IMR-90 (cell line): Measurements from ENCODE around the gene SYTL2. TPM values are rescaled to one million over a fixed set of nuclear protein-coding genes. Genes with fewer than 3 reads are reported as not detected.

Experiments used
- ATAC-seq: fragments of 200-7000 bp; cut with Tn5 transposase; 2 replicates; pipeline ENCODE4 v1.9.1; 2020; ENCODE audit warnings: low read depth, mild to moderate bottlenecking, moderate library complexity
- BruUV-seq: library from RNA; stranded (reverse); fragments of 400-500 nt; replicated peaks from 2 replicates; lab custom pipeline; 2021; lab: Mats Ljungman, UMichigan
- CTCF ChIA-PET: fragments of 300-600 bp; formaldehyde crosslinking; extraction: SDS; loops from one replicate; lab custom pipeline; 2021; ENCODE audit warnings: antibody characterized with exemption; lab: Yijun Ruan, JAX
- POLR2A ChIA-PET: fragments of 300-600 bp; sonication (Branson Sonifier 250); formaldehyde crosslinking; loops from one replicate; lab custom pipeline; 2022; ENCODE audit warnings: antibody characterized with exemption; ENCODE audit not compliant: unreplicated experiment; lab: Charles Lee
- DNase-seq: peaks from one replicate; pipeline ENCODE4 v3.0.0; 2013
- H2AFZ ChIP-seq: replicated peaks from 2 replicates; pipeline ENCODE3; 2013; ENCODE audit warnings: low read length, mild to moderate bottlenecking; ENCODE audit not compliant: poor library complexity
- H2AK5ac ChIP-seq: 2 replicates; pipeline ENCODE4 v1.6.1; 2013; ENCODE audit warnings: low read depth, low read length, inconsistent platforms
- H2AK9ac ChIP-seq: replicated peaks from 2 replicates; pipeline ENCODE3; 2013; ENCODE audit warnings: mild to moderate bottlenecking, low read depth, low read length, moderate library complexity; ENCODE audit not compliant: poor library complexity
- H2BK120ac ChIP-seq: 2 replicates; pipeline ENCODE4 v1.6.1; 2013; ENCODE audit warnings: low read depth, low read length, inconsistent platforms
- H2BK15ac ChIP-seq: 3 replicates; pipeline ENCODE4 v1.6.1; 2013; ENCODE audit warnings: low read depth, low read length, inconsistent platforms
- H2BK20ac ChIP-seq: 2 replicates; pipeline ENCODE4 v1.6.1; 2013; ENCODE audit warnings: low read depth, mild to moderate bottlenecking, inconsistent platforms, low read length, moderate library complexity
- H2BK5ac ChIP-seq: 2 replicates; pipeline ENCODE4 v1.6.1; 2013; ENCODE audit warnings: mild to moderate bottlenecking, low read depth, low read length, inconsistent platforms; ENCODE audit not compliant: poor library complexity, severe bottlenecking
- H3K14ac ChIP-seq: replicated peaks from 2 replicates; pipeline ENCODE4 v1.6.1; 2013; ENCODE audit warnings: low read depth, low read length, inconsistent platforms
- H3K18ac ChIP-seq: 2 replicates; pipeline ENCODE4 v1.6.1; 2013; ENCODE audit warnings: low read depth, low read length, control low read depth
- H3K23ac ChIP-seq: 2 replicates; pipeline ENCODE4 v1.6.1; 2013; ENCODE audit warnings: low read depth, low read length, inconsistent platforms
- H3K27ac ChIP-seq: 2 replicates; pipeline ENCODE4 v1.5.1; 2013; ENCODE audit warnings: mild to moderate bottlenecking, control low read depth, low read length; ENCODE audit not compliant: insufficient read depth
- H3K27me3 ChIP-seq: 2 replicates; pipeline ENCODE4 v1.6.1; 2013; ENCODE audit warnings: low read length; ENCODE audit not compliant: control insufficient read depth, insufficient read depth
- H3K36me3 ChIP-seq: 2 replicates; pipeline ENCODE4 v1.6.1; 2013; ENCODE audit warnings: low read length, mixed read lengths; ENCODE audit not compliant: control insufficient read depth, insufficient read depth
- H3K4ac ChIP-seq: 2 replicates; pipeline ENCODE4 v1.6.1; 2013; ENCODE audit warnings: low read depth, low read length, inconsistent platforms
- H3K4me1 ChIP-seq: 2 replicates; pipeline ENCODE4 v1.6.1; 2013; ENCODE audit warnings: low read length, mixed read lengths; ENCODE audit not compliant: control insufficient read depth, insufficient read depth
- H3K4me2 ChIP-seq: 2 replicates; pipeline ENCODE4 v1.6.1; 2013; ENCODE audit warnings: low read depth, mild to moderate bottlenecking, control low read depth, low read length, moderate library complexity
- H3K4me3 ChIP-seq: 2 replicates; pipeline ENCODE4 v1.5.1; 2013; ENCODE audit warnings: low read depth, mild to moderate bottlenecking, control low read depth, low read length, moderate library complexity; ENCODE audit not compliant: insufficient read depth
- H3K56ac ChIP-seq: 2 replicates; pipeline ENCODE4 v1.6.1; 2013; ENCODE audit warnings: low read length, inconsistent platforms; ENCODE audit not compliant: insufficient read depth; ENCODE audit errors: extremely low read depth
- H3K79me1 ChIP-seq, 2 experiments: 2 replicates each; pipeline ENCODE4 v1.6.1; 2013; ENCODE audit warnings: low read length in 2 of 2, inconsistent platforms in 1 of 2, low read depth in 1 of 2
- H3K9ac ChIP-seq: 2 replicates; pipeline ENCODE4 v1.6.1; 2013; ENCODE audit warnings: low read depth, low read length, control low read depth
- H3K9me1 ChIP-seq: 2 replicates; pipeline ENCODE4 v1.6.1; 2013; ENCODE audit warnings: low read length, inconsistent platforms; ENCODE audit not compliant: insufficient read depth
- H3K9me3 ChIP-seq: 2 replicates; pipeline ENCODE4 v1.6.1; 2013; ENCODE audit warnings: low read length; ENCODE audit not compliant: control insufficient read depth, insufficient read depth
- H4K20me1 ChIP-seq: 2 replicates; pipeline ENCODE4 v1.6.1; 2013; ENCODE audit warnings: low read length, inconsistent platforms; ENCODE audit not compliant: insufficient read depth
- H4K5ac ChIP-seq: 2 replicates; pipeline ENCODE4 v1.6.1; 2013; ENCODE audit warnings: mild to moderate bottlenecking, low read depth, low read length, control low read depth
- H4K8ac ChIP-seq, 2 experiments: 2 replicates each; pipeline ENCODE4 v1.6.1; 2013; ENCODE audit warnings: low read depth in 2 of 2, low read length in 2 of 2, control low read depth in 1 of 2, inconsistent platforms in 1 of 2
- H4K91ac ChIP-seq: 2 replicates; pipeline ENCODE4 v1.6.1; 2013; ENCODE audit warnings: low read depth, low read length, inconsistent platforms; ENCODE audit not compliant: insufficient read depth
- BHLHE40 ChIP-seq: fragments of 150-350 bp; IDR thresholded peaks from 2 replicates; pipeline ENCODE4 v1.6.1; 2016; ENCODE audit warnings: mild to moderate bottlenecking, low read depth, low read length
- CHD1 ChIP-seq: IDR thresholded peaks from 2 replicates; pipeline ENCODE4 v1.6.1; 2012; ENCODE audit warnings: low read depth, low read length, improper control_type of control experiment
- FOS ChIP-seq: fragments of 150-350 bp; IDR thresholded peaks from 2 replicates; pipeline ENCODE4 v1.6.1; 2016; ENCODE audit warnings: low read depth, low read length
- MAFK ChIP-seq: IDR thresholded peaks from 2 replicates; pipeline ENCODE4 v1.6.1; 2012; ENCODE audit warnings: low read depth, low read length, improper control_type of control experiment
- MAZ ChIP-seq: IDR thresholded peaks from 2 replicates; pipeline ENCODE4 v1.6.1; 2012; ENCODE audit warnings: low read depth, mild to moderate bottlenecking, low read length, improper control_type of control experiment, moderate library complexity, borderline replicate concordance
- NFE2L2 ChIP-seq: fragments of 150-350 bp; IDR thresholded peaks from 2 replicates; pipeline ENCODE4 v1.6.1; 2016; ENCODE audit warnings: low read depth, mild to moderate bottlenecking, low read length
- POLR2A ChIP-seq: IDR thresholded peaks from 2 replicates; pipeline ENCODE4 v1.6.1; 2012; ENCODE audit warnings: mild to moderate bottlenecking, low read depth, low read length
- RFX5 ChIP-seq: IDR thresholded peaks from 2 replicates; pipeline ENCODE4 v1.8.0; 2012; ENCODE audit warnings: low read depth, mild to moderate bottlenecking, low read length, moderate library complexity
- WGBS, 2 experiments: methylation state at CpG; one replicate each; pipeline versions ENCODE4 v1.1.5 to v1.1.7; 2013; ENCODE audit warnings: missing lambda C conversion rate in 2 of 2; ENCODE audit not compliant: insufficient read length in 1 of 2; ENCODE audit errors: extremely low coverage in 2 of 2; 5-methylcytosine and 5-hydroxymethylcytosine counted together
- dilution Hi-C: fragments of 300-500 bp; cut with HindIII; formaldehyde crosslinking; loops from one replicate; pipeline ENCODE4 v1.14.3; 2018; ENCODE audit warnings: low sequenced_read_pairs; ENCODE audit not compliant: unreplicated experiment
- in situ Hi-C: fragments of 300-500 bp; cut with MboI; formaldehyde crosslinking; loops from 3 replicates; pipeline ENCODE4 v1.14.3; 2019; ENCODE audit warnings: low sequenced_read_pairs, inconsistent platforms, mixed read lengths
- intact Hi-C: fragments of 100-400 bp; cut with micrococcal nuclease; formaldehyde crosslinking; loops from 2 replicates; pipeline ENCODE4 v1.10.0; 2022
- polyA plus RNA-seq, 3 experiments: library from polyadenylated mRNA; depleted of rRNA; stranded (reverse); fragments of >200 nt; gene quantifications; 2 replicates each; pipeline ENCODE4 v1.2.3, GENCODE V29; 2012; ENCODE audit warnings: low replicate concordance in 1 of 3
- total RNA-seq: library from RNA; depleted of rRNA; stranded (reverse); fragments of >200 nt; gene quantifications from 2 replicates; pipeline ENCODE4 v1.2.3, GENCODE V29; 2012

SYTL2 gene
- total and polyA plus RNA-seq, 2 of the 4 experiments (the other 2 are of a cell fraction): 45.2 to 70.0 TPM

GRCh38 chr11:85666687-85667086 lies 144.3 kb downstream of the SYTL2 start:
- no peak overlapping the region for H4K91ac ChIP-seq
- H3K4me3 ChIP-seq: no peak overlapping the region
- ATAC-seq (no peak), DNase-seq (no peak)
- ChIA-PET POLR2A (no interaction called here), CTCF (no interaction called here)
- H2BK20ac ChIP-seq: no peak overlapping the region
- no peaks in the 10 kb centered on the region for H3K27me3 ChIP-seq
- H3K14ac ChIP-seq: no peak overlapping the region
- no peak overlapping the region for H3K18ac ChIP-seq
- TF ChIP-seq RFX5: no peak
- no peak for TF ChIP-seq POLR2A
- TF ChIP-seq FOS: no peak
- no peak for TF ChIP-seq MAFK
- TF ChIP-seq MAZ: no peak
- no peak for TF ChIP-seq NFE2L2
- no peak for TF ChIP-seq BHLHE40
- TF ChIP-seq CHD1: no peak
- H2BK5ac ChIP-seq: no peak overlapping the region
- no peaks in the 10 kb centered on the region; the same call in 1 of the 2 replicates for H3K4me1 ChIP-seq
- intact Hi-C loops (no loop called here), in situ Hi-C loops (no loop called here), dilution Hi-C loops (no loop called here)
- H4K5ac ChIP-seq: no peak overlapping the region
- H3K9ac ChIP-seq: no peak overlapping the region
- H2AK5ac ChIP-seq: no peak overlapping the region
- no TSS peak for BruUV-seq
- peaks cover 4% of the 10 kb centered on the region; the same call in 1 of the 2 replicates for H3K36me3 ChIP-seq
- H3K4me2 ChIP-seq: no peak overlapping the region
- H3K79me1 ChIP-seq: peaks cover 0 to 11% of the 10 kb centered on the region in 2 experiments; a peak in 1 of 4 replicates
- no peak overlapping the region for H2BK15ac ChIP-seq
- no peak overlapping the region for H2AFZ ChIP-seq
- H2AK9ac ChIP-seq: no peak overlapping the region
- no peak overlapping the region for H3K56ac ChIP-seq
- H3K9me3 ChIP-seq: no peaks in the 10 kb centered on the region
- no peak overlapping the region for H3K4ac ChIP-seq
- no peaks in the 10 kb centered on the region for H3K9me1 ChIP-seq
- no peak overlapping the region for H2BK120ac ChIP-seq
- no peak overlapping the region for H3K27ac ChIP-seq
- no peak overlapping the region for H4K8ac ChIP-seq
- H4K20me1 ChIP-seq: peaks cover 26% of the 10 kb centered on the region
- WGBS, 2 experiments: no CpG with 5 or more reads among the region's 3 CpGs
- no peak overlapping the region for H3K23ac ChIP-seq
